Osteoblast (primary cell): ENCODE results near the gene INPP5A. TPM values are rescaled to one million over a fixed set of nuclear protein-coding genes. Genes with fewer than 3 reads are reported as not detected.

Source experiments
- DNase-seq: peaks from one replicate; pipeline ENCODE4 v3.0.0; 2011; ENCODE audit warnings: low spot score, mixed read lengths; ENCODE audit not compliant: insufficient read length; ENCODE audit errors: missing footprints
- H2AFZ ChIP-seq: 2 replicates; pipeline ENCODE4 v1.6.0; 2011; ENCODE audit warnings: mild to moderate bottlenecking, low read length
- H3K27ac ChIP-seq: 2 replicates; pipeline ENCODE4 v1.5.1; 2011; ENCODE audit warnings: mild to moderate bottlenecking, low read depth, low read length, moderate library complexity
- H3K27me3 ChIP-seq: 2 replicates; pipeline ENCODE4 v1.6.0; 2012; ENCODE audit warnings: mild to moderate bottlenecking, control low read depth, inconsistent platforms, low read length, moderate library complexity; ENCODE audit not compliant: insufficient read depth
- H3K36me3 ChIP-seq: 2 replicates; pipeline ENCODE4 v1.5.1; 2011; ENCODE audit warnings: mild to moderate bottlenecking, low read length, control low read depth, moderate library complexity; ENCODE audit not compliant: insufficient read depth
- H3K4me1 ChIP-seq: 2 replicates; pipeline ENCODE4 v1.5.1; 2011; ENCODE audit warnings: mild to moderate bottlenecking, low read length, control low read depth, moderate library complexity; ENCODE audit not compliant: insufficient read depth
- H3K4me2 ChIP-seq: 2 replicates; pipeline ENCODE4 v1.6.0; 2011; ENCODE audit warnings: mild to moderate bottlenecking, low read length; ENCODE audit not compliant: insufficient read depth
- H3K4me3 ChIP-seq: fragments of 200-600 bp; sonication (generic); 3 replicates; pipeline ENCODE4 v1.5.1; 2012; ENCODE audit warnings: mild to moderate bottlenecking, low read length, inconsistent platforms; ENCODE audit not compliant: insufficient read depth
- H3K79me2 ChIP-seq: 2 replicates; pipeline ENCODE4 v1.6.0; 2012; ENCODE audit warnings: mild to moderate bottlenecking, low read length, control low read depth, inconsistent platforms; ENCODE audit not compliant: insufficient read depth
- H3K9me3 ChIP-seq: 2 replicates; pipeline ENCODE4 v1.5.1; 2011; ENCODE audit warnings: low read depth, low read length, control low read depth
- H4K20me1 ChIP-seq: 2 replicates; pipeline ENCODE4 v1.6.0; 2012; ENCODE audit warnings: mild to moderate bottlenecking, low read length, control low read depth; ENCODE audit not compliant: insufficient read depth
- total RNA-seq: library from RNA; depleted of rRNA; stranded (reverse); fragments of >200 nt; gene quantifications from 2 replicates; pipeline ENCODE4 v1.2.3, GENCODE V29; 2012
- TF ChIP-seq, protein P1 (sequence below): IDR thresholded peaks from 2 replicates; pipeline ENCODE4 v1.5.1; 2011; ENCODE audit warnings: mild to moderate bottlenecking, low read depth, low read length, moderate library complexity; ENCODE audit errors: extremely low read depth

Gene INPP5A
- total RNA-seq, 1 donor = 22.8 TPM

GRCh38 chr10:132512693-132513345 is 24.8 kb upstream of the INPP5A start:
- Histone ChIP-seq H3K36me3 (no peaks in the 10 kb centered on the region), H3K27me3 (no peaks in the 10 kb centered on the region), H3K4me3 (no peak overlapping the region), H3K27ac (no peak overlapping the region), H3K9me3 (no peaks in the 10 kb centered on the region), H2AFZ (no peak overlapping the region), H3K4me1 (peaks cover 15% of the 10 kb centered on the region), H4K20me1 (no peaks in the 10 kb centered on the region), H3K4me2 (no peak overlapping the region), H3K79me2 (no peaks in the 10 kb centered on the region)
- TF ChIP-seq, protein P1, sequence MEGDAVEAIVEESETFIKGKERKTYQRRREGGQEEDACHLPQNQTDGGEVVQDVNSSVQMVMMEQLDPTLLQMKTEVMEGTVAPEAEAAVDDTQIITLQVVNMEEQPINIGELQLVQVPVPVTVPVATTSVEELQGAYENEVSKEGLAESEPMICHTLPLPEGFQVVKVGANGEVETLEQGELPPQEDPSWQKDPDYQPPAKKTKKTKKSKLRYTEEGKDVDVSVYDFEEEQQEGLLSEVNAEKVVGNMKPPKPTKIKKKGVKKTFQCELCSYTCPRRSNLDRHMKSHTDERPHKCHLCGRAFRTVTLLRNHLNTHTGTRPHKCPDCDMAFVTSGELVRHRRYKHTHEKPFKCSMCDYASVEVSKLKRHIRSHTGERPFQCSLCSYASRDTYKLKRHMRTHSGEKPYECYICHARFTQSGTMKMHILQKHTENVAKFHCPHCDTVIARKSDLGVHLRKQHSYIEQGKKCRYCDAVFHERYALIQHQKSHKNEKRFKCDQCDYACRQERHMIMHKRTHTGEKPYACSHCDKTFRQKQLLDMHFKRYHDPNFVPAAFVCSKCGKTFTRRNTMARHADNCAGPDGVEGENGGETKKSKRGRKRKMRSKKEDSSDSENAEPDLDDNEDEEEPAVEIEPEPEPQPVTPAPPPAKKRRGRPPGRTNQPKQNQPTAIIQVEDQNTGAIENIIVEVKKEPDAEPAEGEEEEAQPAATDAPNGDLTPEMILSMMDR = no peak
- peak; percentile 69 for DNase-seq

GRCh38 chr10:132514821-132515520 is 22.6 kb upstream of the INPP5A start:
- peaks cover 18% of the 10 kb centered on the region for H3K4me1 ChIP-seq
- H3K4me3 ChIP-seq = no peak overlapping the region
- H3K27ac ChIP-seq = no peak overlapping the region
- TF ChIP-seq, protein P1 = no peak
- no peaks in the 10 kb centered on the region for H4K20me1 ChIP-seq
- H2AFZ ChIP-seq = no peak overlapping the region
- H3K9me3 ChIP-seq = no peaks in the 10 kb centered on the region
- no peak overlapping the region for H3K4me2 ChIP-seq
- no peaks in the 10 kb centered on the region for H3K27me3 ChIP-seq
- H3K36me3 ChIP-seq = no peaks in the 10 kb centered on the region
- no peaks in the 10 kb centered on the region for H3K79me2 ChIP-seq
- peak; percentile 41 for DNase-seq

GRCh38 chr10:132515811-132516726 is 21.5 kb upstream of the INPP5A start:
- DNase-seq = no peak
- H3K36me3 ChIP-seq = no peaks in the 10 kb centered on the region
- peak overlapping the region; percentile 91 for H3K27ac ChIP-seq
- H3K9me3 ChIP-seq = no peaks in the 10 kb centered on the region
- H3K4me3 ChIP-seq = no peak overlapping the region
- H3K79me2 ChIP-seq = no peaks in the 10 kb centered on the region
- no peaks in the 10 kb centered on the region for H3K27me3 ChIP-seq
- H4K20me1 ChIP-seq = no peaks in the 10 kb centered on the region
- TF ChIP-seq, protein P1 = no peak
- no peak overlapping the region for H2AFZ ChIP-seq
- H3K4me2 ChIP-seq = peak overlapping the region; percentile 77
- H3K4me1 ChIP-seq = peaks cover 26% of the 10 kb centered on the region
